HepG2 (cell line): ENCODE results near the gene UST. TPM values are rescaled to one million over a fixed set of nuclear protein-coding genes. Genes with fewer than 3 reads are reported as not detected.
A peak's percentile ranks its signal among the peaks of the same experiment; 100 is the strongest.

Source experiments
- ATAC-seq: fragments of 200-7000 bp; cut with Tn5 transposase; 3 replicates; pipeline ENCODE4 v1.9.1; 2020; ENCODE audit warnings: mild to moderate bottlenecking, moderate library complexity
- BruUV-seq: library from RNA; stranded (reverse); fragments of 400-500 nt; replicated peaks from 2 replicates; lab custom pipeline; 2021; lab: Mats Ljungman, UMichigan
- CTCF ChIA-PET: fragments of 300-600 bp; formaldehyde crosslinking; extraction: SDS; loops from one replicate; lab custom pipeline; 2021; ENCODE audit warnings: low total read pairs, inconsistent platforms, low intra/inter-chr PET ratio; lab: Yijun Ruan, JAX
- POLR2A ChIA-PET: fragments of 350-600 bp; sonication (Branson Sonifier 250); formaldehyde crosslinking; loops from one replicate; lab custom pipeline; 2020; ENCODE audit warnings: antibody characterized with exemption, inconsistent platforms; lab: Yijun Ruan, JAX
- DNase-seq: peaks from one replicate; pipeline ENCODE4 v3.0.0-alpha.2; 2015; ENCODE audit warnings: low spot score
- FAIRE-seq: peaks from 3 replicates; lab custom pipeline; 2011; peaks lifted over from hg19 to GRCh38; lab: Jason Lieb, UNC
- H2AFZ ChIP-seq: one replicate; pipeline ENCODE4 v1.6.1; 2011; ENCODE audit warnings: low read length, inconsistent platforms
- H3K27ac ChIP-seq: fragments of 300-600 bp; 3 replicates; pipeline ENCODE4 v1.8.0; 2011; ENCODE audit warnings: mixed run types, mild to moderate bottlenecking, mixed read lengths, low read length, inconsistent platforms; ENCODE audit not compliant: insufficient read depth; ENCODE audit errors: extremely low read length
- H3K27me3 ChIP-seq, 2 experiments: fragments of 200-600 bp in 1 of 2; 2 replicates in 1 of 2; 3 replicates in 1 of 2; pipeline versions ENCODE4 v1.6.0 to v1.8.0; 2011; ENCODE audit warnings: low read length in 2 of 2, mild to moderate bottlenecking in 2 of 2, moderate library complexity in 2 of 2, inconsistent platforms in 1 of 2; ENCODE audit not compliant: insufficient read depth in 2 of 2, control insufficient read depth in 1 of 2
- H3K36me3 ChIP-seq, 2 experiments: fragments of 200-600 bp in 1 of 2; replicated peaks in 1 of 2; 2 replicates in 1 of 2; 3 replicates in 1 of 2; pipeline versions ENCODE4 v1.5.1 to v1.8.0; 2011; ENCODE audit warnings: low read length in 2 of 2, inconsistent platforms in 1 of 2; ENCODE audit not compliant: insufficient read depth in 2 of 2, control insufficient read depth in 1 of 2
- H3K4me1 ChIP-seq: 2 replicates; pipeline ENCODE4 v1.5.1; 2012; ENCODE audit warnings: low read length, inconsistent platforms; ENCODE audit not compliant: insufficient read depth
- H3K4me2 ChIP-seq: 2 replicates; pipeline ENCODE4 v1.6.0; 2011; ENCODE audit warnings: low read depth, low read length, inconsistent platforms
- H3K4me3 ChIP-seq, 3 experiments: fragments of 200-600 bp in 1 of 3; sonication (generic), shearing (Covaris generic) in 1 of 3; replicated peaks in 1 of 3; 2 replicates each; pipeline ENCODE4 v1.5.1; 2011 to 2016; ENCODE audit warnings: low read length in 3 of 3, inconsistent platforms in 2 of 3, low read depth in 2 of 3, mild to moderate bottlenecking in 2 of 3, control low read depth in 1 of 3, mixed read lengths in 1 of 3; ENCODE audit not compliant: insufficient read depth in 1 of 3
- H3K79me2 ChIP-seq: one replicate; pipeline ENCODE4 v1.6.1; 2011; ENCODE audit warnings: low read length, inconsistent platforms; ENCODE audit not compliant: insufficient read depth
- H3K9ac ChIP-seq: 2 replicates; pipeline ENCODE4 v1.6.0; 2011; ENCODE audit warnings: mild to moderate bottlenecking, low read depth, low read length, inconsistent platforms; ENCODE audit not compliant: insufficient read depth
- H3K9me3 ChIP-seq: 2 replicates; pipeline ENCODE4 v1.5.1; 2012; ENCODE audit warnings: mild to moderate bottlenecking, low read length
- H4K20me1 ChIP-seq: 2 replicates; pipeline ENCODE4 v1.6.0; 2011; ENCODE audit warnings: inconsistent platforms, mild to moderate bottlenecking, low read length, moderate library complexity; ENCODE audit not compliant: insufficient read depth
- FOXK2 ChIP-seq: fragments of 450-650 bp; IDR thresholded peaks from 2 replicates; pipeline ENCODE4 v1.6.1; 2016
- GTF2F1 ChIP-seq: fragments of 150-350 bp; IDR thresholded peaks from 2 replicates; pipeline ENCODE4 v1.6.1; 2014; ENCODE audit warnings: low read length
- NFE2L2 ChIP-seq: fragments of 150-350 bp; IDR thresholded peaks from 2 replicates; pipeline ENCODE4 v1.6.1; 2014; ENCODE audit warnings: low read length
- NFYC ChIP-seq: IDR thresholded peaks from 2 replicates; pipeline ENCODE4 v1.6.1; 2016; ENCODE audit warnings: missing genetic modification reagents, missing compliant biosample characterization
- PTBP1 ChIP-seq: fragments of 200-400 bp; formaldehyde crosslinking; IDR thresholded peaks from 2 replicates; pipeline ENCODE4 v1.6.1; 2018; ENCODE audit warnings: low read length, low read depth; ENCODE audit not compliant: poor library complexity, severe bottlenecking
- RAD21 ChIP-seq: fragments of 450-650 bp; formaldehyde crosslinking; IDR thresholded peaks from 2 replicates; pipeline ENCODE4 v1.5.0; 2020; ENCODE audit warnings: mild to moderate bottlenecking
- RBM22 ChIP-seq: fragments of 200-400 bp; formaldehyde crosslinking; optimal IDR thresholded peaks from 2 replicates; pipeline ENCODE3; 2017; ENCODE audit warnings: mild to moderate bottlenecking, low read length, moderate library complexity
- SMC3 ChIP-seq: IDR thresholded peaks from 2 replicates; pipeline ENCODE4 v1.6.1; 2011; ENCODE audit warnings: low read length, improper control_type of control experiment
- STAG1 ChIP-seq: sonication (generic); formaldehyde crosslinking; IDR thresholded peaks from 2 replicates; pipeline ENCODE4 v1.4.0; 2020; ENCODE audit warnings: missing genetic modification reagents
- ZBTB3 ChIP-seq: sonication (generic); formaldehyde crosslinking; IDR thresholded peaks from 2 replicates; pipeline ENCODE4 v1.4.0; 2020; ENCODE audit warnings: low read depth, mild to moderate bottlenecking, moderate library complexity, missing genetic modification reagents, borderline replicate concordance
- ZNF101 ChIP-seq: sonication (generic); formaldehyde crosslinking; IDR thresholded peaks from 2 replicates; pipeline ENCODE4 v1.4.0; 2020; ENCODE audit warnings: mild to moderate bottlenecking, low read depth, missing genetic modification reagents, borderline replicate concordance
- ZNF720 ChIP-seq: sonication (generic); formaldehyde crosslinking; IDR thresholded peaks from 2 replicates; pipeline ENCODE4 v1.4.0; 2020; ENCODE audit warnings: missing genetic modification reagents
- ZNF768 ChIP-seq: sonication (generic); formaldehyde crosslinking; IDR thresholded peaks from 2 replicates; pipeline ENCODE4 v1.4.0; 2020; ENCODE audit warnings: missing genetic modification reagents
- ZSCAN20 ChIP-seq: sonication (generic); formaldehyde crosslinking; IDR thresholded peaks from 2 replicates; pipeline ENCODE4 v1.4.0; 2020; ENCODE audit warnings: missing genetic modification reagents, mild to moderate bottlenecking, borderline replicate concordance
- WGBS: methylation state at CpG from one replicate; pipeline ENCODE4 v1.1.6; 2017; ENCODE audit warnings: low lambda C conversion rate; 5-methylcytosine and 5-hydroxymethylcytosine counted together
- in situ Hi-C: cut with HindIII; loops from 2 replicates; pipeline ENCODE4 v1.10.0; 2017; ENCODE audit warnings: low pct_unique_long_range_greater_than_20kb; ENCODE audit not compliant: extremely low pct_ligation_motif_present
- intact Hi-C: fragments of 100-400 bp; cut with micrococcal nuclease; formaldehyde crosslinking; loops from one replicate; pipeline ENCODE4 v1.10.0; 2022; ENCODE audit not compliant: unreplicated experiment
- polyA plus RNA-seq, 8 experiments: library from polyadenylated mRNA; depleted of rRNA in 3 of 8; stranded (reverse) in 7 of 8; unstranded in 1 of 8; fragments of >200 nt; fragmentation: Illumina TruSeq in 4 of 8; extraction: Trizol in 4 of 8; gene quantifications; 2 replicates each; pipeline versions ENCODE4 v1.2.1 to v1.2.3, GENCODE V29; 2011 to 2016; ENCODE audit warnings: low read depth in 4 of 8, missing spikeins in 1 of 8, mixed read lengths in 1 of 8; ENCODE audit not compliant: insufficient read depth in 1 of 8
- total RNA-seq, 5 experiments: library from RNA; depleted of rRNA; stranded (reverse); fragments of >200 nt; fragmentation: Illumina TruSeq; extraction: Trizol; gene quantifications; 2 replicates each; pipeline ENCODE4 v1.2.3, GENCODE V29; 2016; ENCODE audit warnings: low read depth in 1 of 5
- TF ChIP-seq, protein P1 (sequence below): sonication (generic); formaldehyde crosslinking; IDR thresholded peaks from 2 replicates; pipeline ENCODE4 v1.5.0; 2020; ENCODE audit warnings: mild to moderate bottlenecking, missing genetic modification reagents, moderate library complexity

UST gene
- total and polyA plus RNA-seq, 2 of the 13 experiments (the other 11 are each of a cell fraction or from before 2014, with no cell fraction given) = 0.27 TPM; not detected in 1

DNA sequence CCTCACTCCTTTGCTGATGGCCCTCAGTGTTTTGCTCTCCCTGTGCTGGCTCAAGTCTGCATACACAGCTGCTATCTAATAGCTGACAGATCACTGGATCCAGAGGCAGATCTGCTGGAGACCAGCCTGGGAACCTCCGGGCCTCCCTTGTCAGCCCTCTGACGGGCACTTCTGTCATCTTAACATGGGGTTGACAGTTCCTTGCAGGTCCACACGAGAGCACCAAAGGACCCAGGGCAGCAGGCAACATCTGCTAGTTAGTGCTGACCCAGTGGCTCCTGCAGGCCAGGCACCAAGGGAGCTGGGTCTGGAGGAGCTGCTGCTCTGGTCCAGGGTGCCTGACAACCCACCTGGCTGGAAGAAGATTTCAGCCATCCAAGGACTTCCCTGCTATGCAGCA is 208.1 kb downstream of the UST start:
- Histone ChIP-seq H3K27me3 (peaks cover 2 to 11% of the 10 kb centered on the region in 2 experiments; a peak in 2 of 5 replicates), H3K79me2 (no peaks in the 10 kb centered on the region), H3K27ac (no peak overlapping the region), H3K9ac (no peak overlapping the region), H4K20me1 (no peaks in the 10 kb centered on the region), H3K4me2 (no peak overlapping the region), H3K4me3 (no peak overlapping the region), H3K9me3 (no peaks in the 10 kb centered on the region), H3K36me3 (no peaks in the 10 kb centered on the region), H2AFZ (no peak overlapping the region), H3K4me1 (no peaks in the 10 kb centered on the region)
- no peak for DNase-seq
- POLR2A ChIA-PET = no interaction called here
- peak; percentile 91 for ATAC-seq
- TF ChIP-seq NFE2L2 = no peak
- peak; percentile 38; the same call in 1 of the 2 replicates for TF ChIP-seq SMC3
- TF ChIP-seq, protein P1, sequence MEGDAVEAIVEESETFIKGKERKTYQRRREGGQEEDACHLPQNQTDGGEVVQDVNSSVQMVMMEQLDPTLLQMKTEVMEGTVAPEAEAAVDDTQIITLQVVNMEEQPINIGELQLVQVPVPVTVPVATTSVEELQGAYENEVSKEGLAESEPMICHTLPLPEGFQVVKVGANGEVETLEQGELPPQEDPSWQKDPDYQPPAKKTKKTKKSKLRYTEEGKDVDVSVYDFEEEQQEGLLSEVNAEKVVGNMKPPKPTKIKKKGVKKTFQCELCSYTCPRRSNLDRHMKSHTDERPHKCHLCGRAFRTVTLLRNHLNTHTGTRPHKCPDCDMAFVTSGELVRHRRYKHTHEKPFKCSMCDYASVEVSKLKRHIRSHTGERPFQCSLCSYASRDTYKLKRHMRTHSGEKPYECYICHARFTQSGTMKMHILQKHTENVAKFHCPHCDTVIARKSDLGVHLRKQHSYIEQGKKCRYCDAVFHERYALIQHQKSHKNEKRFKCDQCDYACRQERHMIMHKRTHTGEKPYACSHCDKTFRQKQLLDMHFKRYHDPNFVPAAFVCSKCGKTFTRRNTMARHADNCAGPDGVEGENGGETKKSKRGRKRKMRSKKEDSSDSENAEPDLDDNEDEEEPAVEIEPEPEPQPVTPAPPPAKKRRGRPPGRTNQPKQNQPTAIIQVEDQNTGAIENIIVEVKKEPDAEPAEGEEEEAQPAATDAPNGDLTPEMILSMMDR = peak; percentile 51
- TF ChIP-seq RAD21 (CRISPR knock-in tag) = peak; percentile 45
- peak; percentile 61 for TF ChIP-seq STAG1 (CRISPR knock-in tag)
- no peak for TF ChIP-seq ZSCAN20 (CRISPR knock-in tag)
- TF ChIP-seq RBM22 = no peak
- FAIRE-seq = no peak
- in situ Hi-C loops = loop anchor here (10.0 kb wide), 1 partner anchor 210 kb away; the partner anchor contains the start of gene UST
- 0% methylated on average over 3 of the region's 3 CpGs for WGBS
- intact Hi-C loops = no loop called here
- CTCF ChIA-PET = no interaction called here
- no TSS peak for BruUV-seq

DNA sequence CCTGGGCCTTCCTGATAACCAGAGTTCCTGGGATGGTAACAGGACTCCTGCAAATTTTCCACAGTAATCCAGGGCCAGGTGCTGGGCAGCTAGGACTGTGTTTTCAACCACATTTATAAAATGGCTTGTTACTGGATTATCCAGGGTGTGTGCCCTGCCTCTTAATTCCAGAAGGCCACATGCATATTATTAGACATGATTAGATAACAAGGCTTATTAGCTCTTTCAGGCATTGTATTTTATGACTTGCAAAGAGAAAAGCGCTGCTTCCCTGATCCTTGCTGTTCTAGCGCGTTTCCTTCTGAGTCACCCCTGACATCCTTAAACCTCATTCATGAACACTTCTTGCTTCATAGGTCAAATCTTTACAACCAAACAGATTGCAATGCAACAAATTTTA is 208.6 kb downstream of the UST start:
- BruUV-seq = no TSS peak
- CTCF ChIA-PET = no interaction called here
- Histone ChIP-seq H3K9ac (no peak overlapping the region), H3K27me3 (peaks cover 2 to 11% of the 10 kb centered on the region in 2 experiments; a peak in 2 of 5 replicates), H3K4me1 (peaks cover 5% of the 10 kb centered on the region; the same call in 1 of the 2 replicates), H3K27ac (no peak overlapping the region), H4K20me1 (no peaks in the 10 kb centered on the region), H3K36me3 (no peaks in the 10 kb centered on the region), H2AFZ (no peak overlapping the region), H3K4me3 (no peak overlapping the region), H3K4me2 (no peak overlapping the region), H3K79me2 (no peaks in the 10 kb centered on the region), H3K9me3 (no peaks in the 10 kb centered on the region)
- ATAC-seq (no peak), FAIRE-seq (no peak), DNase-seq (no peak)
- in situ Hi-C loops (loop anchor here (10.0 kb wide), 1 partner anchor 211 kb away; the partner anchor contains the start of gene UST), intact Hi-C loops (no loop called here)
- WGBS = 64% methylated on average over 3 of the region's 3 CpGs
- POLR2A ChIA-PET = no interaction called here
- TF ChIP-seq FOXK2 = no peak
- TF ChIP-seq PTBP1 = no peak
- no peak for TF ChIP-seq GTF2F1
- no peak for TF ChIP-seq ZNF768 (CRISPR knock-in tag)
- TF ChIP-seq NFYC (CRISPR knock-in tag) = no peak
- TF ChIP-seq ZBTB3 (CRISPR knock-in tag) = no peak
- no peak for TF ChIP-seq ZNF101
- no peak for TF ChIP-seq ZNF720
